Calu3 (cell line): ENCODE measurements around the gene PODXL2. TPM values are rescaled to one million over a fixed set of nuclear protein-coding genes. Genes with fewer than 3 reads are reported as not detected.

ENCODE experiments used
- BruUV-seq: library from RNA; stranded (reverse); fragments of 400-500 nt; replicated peaks from 2 replicates; lab custom pipeline; 2021; lab: Mats Ljungman, UMichigan
- CTCF ChIA-PET: fragments of 300-600 bp; sonication (Branson Sonifier 250); formaldehyde crosslinking; loops from one replicate; lab custom pipeline; 2022; ENCODE audit warnings: antibody characterized with exemption; lab: Charles Lee
- DNase-seq: peaks from one replicate; pipeline ENCODE4 v3.0.0; 2022
- H3K27ac Mint-ChIP-seq: one replicate; pipeline ENCODE4 v1.8.0; 2022; ENCODE audit warnings: mixed read lengths; ENCODE audit not compliant: unreplicated experiment
- H3K27me3 Mint-ChIP-seq: one replicate; pipeline ENCODE4 v1.8.0; 2022; ENCODE audit warnings: mixed read lengths; ENCODE audit not compliant: unreplicated experiment
- H3K36me3 Mint-ChIP-seq: one replicate; pipeline ENCODE4 v1.8.0; 2022; ENCODE audit warnings: mild to moderate bottlenecking, moderate library complexity, mixed read lengths; ENCODE audit not compliant: insufficient read depth, unreplicated experiment
- H3K4me1 Mint-ChIP-seq: one replicate; pipeline ENCODE4 v1.8.0; 2022; ENCODE audit warnings: mild to moderate bottlenecking, low read depth, mixed read lengths; ENCODE audit not compliant: unreplicated experiment
- H3K4me3 Mint-ChIP-seq: one replicate; pipeline ENCODE4 v1.8.0; 2022; ENCODE audit warnings: mild to moderate bottlenecking, low read depth, moderate library complexity, mixed read lengths; ENCODE audit not compliant: unreplicated experiment
- H3K9me3 Mint-ChIP-seq: one replicate; pipeline ENCODE4 v1.8.0; 2022; ENCODE audit warnings: low read depth, mixed read lengths; ENCODE audit not compliant: unreplicated experiment
- CTCF ChIP-seq: fragments of 200-600 bp; IDR thresholded peaks from one replicate; pipeline ENCODE4 v1.8.0; 2022; ENCODE audit warnings: antibody characterized with exemption; ENCODE audit not compliant: unreplicated experiment
- intact Hi-C: fragments of 100-400 bp; cut with micrococcal nuclease; formaldehyde crosslinking; loops from one replicate; pipeline ENCODE4 v1.10.0; 2022; ENCODE audit not compliant: unreplicated experiment
- total RNA-seq: library from RNA; stranded (reverse); gene quantifications from 2 replicates; pipeline ENCODE4 v1.2.3, GENCODE V29; 2022

Gene PODXL2
- total RNA-seq, 1 experiment from 2014 or later, result 36.1 TPM

- no peak for DNase-seq
- Mint-ChIP-seq H3K27me3 (no peaks in the 10 kb centered on the region), H3K36me3 (peaks cover 42% of the 10 kb centered on the region), H3K9me3 (no peaks in the 10 kb centered on the region), H3K4me3 (no peak overlapping the region), H3K27ac (no peak overlapping the region), H3K4me1 (peaks cover 13% of the 10 kb centered on the region)
- no TSS peak for BruUV-seq
- no peak for TF ChIP-seq CTCF
- intact Hi-C loops, result no loop called here
- CTCF ChIA-PET, result interaction anchor here (0.7 kb wide), 1 partner anchor 35 kb away, joined by 4 read pairs; no protein-coding TSS in a partner anchor
Measured at GRCh38 chr3:127675651-127676391, 46.8 kb downstream of the PODXL2 start.

GRCh38 chr3:127676456-127676855 lies 47.5 kb downstream of the PODXL2 start:
- H3K27ac Mint-ChIP-seq, result no peak overlapping the region

GRCh38 chr3:127676921-127677351 lies 48.0 kb downstream of the PODXL2 start:
- DNase-seq, result no peak
- BruUV-seq, result no TSS peak
- intact Hi-C loops, result no loop called here

More at GRCh38 chr3:127676456-127676855, 47.5 kb downstream of the PODXL2 start:
- DNase-seq, result no peak
- peaks cover 13% of the 10 kb centered on the region for H3K4me1 Mint-ChIP-seq
- intact Hi-C loops, result no loop called here
- CTCF ChIA-PET, result no interaction called here
- BruUV-seq, result no TSS peak
- H3K36me3 Mint-ChIP-seq, result peaks cover 36% of the 10 kb centered on the region
- H3K27me3 Mint-ChIP-seq, result no peaks in the 10 kb centered on the region
- no peak for TF ChIP-seq CTCF
- no peaks in the 10 kb centered on the region for H3K9me3 Mint-ChIP-seq
- H3K4me3 Mint-ChIP-seq, result no peak overlapping the region

More at GRCh38 chr3:127676921-127677351, 48.0 kb downstream of the PODXL2 start:
- Mint-ChIP-seq H3K9me3 (no peaks in the 10 kb centered on the region), H3K4me3 (no peak overlapping the region), H3K4me1 (peaks cover 13% of the 10 kb centered on the region), H3K27ac (no peak overlapping the region), H3K36me3 (peaks cover 31% of the 10 kb centered on the region), H3K27me3 (no peaks in the 10 kb centered on the region)
- CTCF ChIA-PET, result no interaction called here
- no peak for TF ChIP-seq CTCF
